GM23338 (cell line): ENCODE data around the gene SLU7.

Experiments used
- CREB1 ChIP-seq: fragments of 250-450 bp; sonication (Bioruptor Pico); IDR thresholded peaks from 2 replicates; pipeline ENCODE4 v1.5.0; 2020; ENCODE audit warnings: low read depth, mild to moderate bottlenecking, moderate library complexity
- CTCF ChIP-seq, 2 experiments: fragments of 200-600 bp in 1 of 2; sonication (generic) in 1 of 2; conservative IDR thresholded peaks; 2 replicates each; pipeline versions ENCODE4 v1.5.1 to v1.6.1; 2016 to 2017; ENCODE audit warnings: antibody characterized with exemption in 2 of 2, low read depth in 2 of 2, mild to moderate bottlenecking in 2 of 2, moderate library complexity in 1 of 2
- ETS1 ChIP-seq: IDR thresholded peaks from 2 replicates; pipeline ENCODE4 v1.6.1; 2016; ENCODE audit warnings: antibody characterized with exemption
- EZH2 ChIP-seq: fragments of 200-600 bp; sonication (generic); IDR thresholded peaks from one replicate; pipeline ENCODE4 v1.8.0; 2017; ENCODE audit warnings: antibody characterized with exemption, mild to moderate bottlenecking, low read depth; ENCODE audit not compliant: unreplicated experiment
- EZH2phosphoT487 ChIP-seq: fragments of 200-600 bp; sonication (generic); IDR thresholded peaks from one replicate; pipeline ENCODE4 v1.8.1; 2018; ENCODE audit warnings: antibody characterized with exemption; ENCODE audit not compliant: unreplicated experiment
- JUNB ChIP-seq: IDR thresholded peaks from one replicate; pipeline ENCODE4 v1.6.1; 2016; ENCODE audit warnings: antibody characterized with exemption; ENCODE audit not compliant: unreplicated experiment
- NANOG ChIP-seq: IDR thresholded peaks from 2 replicates; pipeline ENCODE4 v1.6.1; 2016; ENCODE audit warnings: antibody characterized with exemption, borderline replicate concordance
- POLR2AphosphoS5 ChIP-seq: IDR thresholded peaks from 2 replicates; pipeline ENCODE4 v1.6.1; 2016; ENCODE audit warnings: antibody characterized with exemption, low read depth
- REST ChIP-seq: IDR thresholded peaks from one replicate; pipeline ENCODE4 v1.6.1; 2018; ENCODE audit warnings: antibody characterized with exemption; ENCODE audit not compliant: unreplicated experiment
- STAT1 ChIP-seq: IDR thresholded peaks from one replicate; pipeline ENCODE4 v1.6.1; 2016; ENCODE audit warnings: antibody characterized with exemption; ENCODE audit not compliant: unreplicated experiment
- ZNF114 ChIP-seq: fragments of 250-450 bp; sonication (Bioruptor Pico); IDR thresholded peaks from 2 replicates; pipeline ENCODE4 v1.5.0; 2020; ENCODE audit warnings: mild to moderate bottlenecking, moderate library complexity
- ZNF331 ChIP-seq: fragments of 250-450 bp; sonication (Bioruptor Pico); IDR thresholded peaks from 2 replicates; pipeline ENCODE4 v1.5.0; 2020; ENCODE audit warnings: low read depth, mild to moderate bottlenecking, moderate library complexity
- ZNF462 ChIP-seq: fragments of 250-450 bp; sonication (Bioruptor Pico); IDR thresholded peaks from 2 replicates; pipeline ENCODE4 v1.5.0; 2020; ENCODE audit warnings: mild to moderate bottlenecking, moderate library complexity

- TF ChIP-seq POLR2AphosphoS5 (no peak), CTCF (conservative IDR thresholded peaks at IDR 0.05; ENCODE audit: low read depth in 2 of 2) (no peak), EZH2 (no peak), EZH2phosphoT487 (no peak), REST (no peak), CREB1 (CRISPR knock-in tag) (no peak), JUNB (no peak), ETS1 (no peak), ZNF331 (no peak), ZNF114 (no peak), NANOG (no peak), STAT1 (no peak), ZNF462 (CRISPR knock-in tag) (no peak)
These were observed 55.7 kb downstream of the SLU7 start for GRCh38 chr5:160363211-160363610.
